ENCODE results near the gene RAB17.

RAB17 gene

GRCh38 chr2:237536617-237537016 is 53.9 kb downstream of the RAB17 start:
- no peak for DNase-seq (ENCODE audit: low spot score)

GRCh38 chr2:237536083-237536415 is 54.5 kb downstream of the RAB17 start:
- DNase-seq (ENCODE audit: low spot score), result no peak

- DNase-seq (ENCODE audit: low spot score), result no peak
These were observed 55.0 kb downstream of the RAB17 start for GRCh38 chr2:237535385-237536082.

GRCh38 chr2:237534380-237534779 is 56.2 kb downstream of the RAB17 start:
- no peak for DNase-seq (ENCODE audit: low spot score)

- DNase-seq (ENCODE audit: low spot score), result no peak
These were observed 56.8 kb downstream of the RAB17 start for GRCh38 chr2:237533668-237534161.

- no peak for DNase-seq (ENCODE audit: low spot score)
These were observed 58.4 kb downstream of the RAB17 start for GRCh38 chr2:237532160-237532559.

GRCh38 chr2:237530472-237531433 is 59.8 kb downstream of the RAB17 start:
- no peak for DNase-seq (ENCODE audit: low spot score)

GRCh38 chr2:237529452-237530402 is 60.8 kb downstream of the RAB17 start:
- no peak for DNase-seq (ENCODE audit: low spot score)

- no peak for DNase-seq (ENCODE audit: low spot score)
These were observed 62.8 kb downstream of the RAB17 start for GRCh38 chr2:237527766-237528165.

GRCh38 chr2:237527233-237527632 is 63.3 kb downstream of the RAB17 start:
- DNase-seq (ENCODE audit: low spot score), result no peak

GRCh38 chr2:237525559-237526157 is 64.9 kb downstream of the RAB17 start:
- no peak for DNase-seq (ENCODE audit: low spot score)

GRCh38 chr2:237524631-237525030 is 65.9 kb downstream of the RAB17 start:
- no peak for DNase-seq (ENCODE audit: low spot score)

Data from left forelimb (tissue), 1 donor.